Activated CD4-positive, alpha-beta T cell treated with anti-CD3 and anti-CD28 coated beads for 24 hours (primary cell): ENCODE results near the gene RTN4IP1.
"Not testable (repeated sequence)": the region's sequence is repeated elsewhere in the genome, so short reads cannot be mapped to it uniquely, and the experiment has no call there.

ENCODE experiments used
- DNase-seq, 2 donors: peaks; one replicate each; pipeline ENCODE4 v3.0.0-alpha.2; 2020; ENCODE audit warnings: low read depth in 2 of 2

The RTN4IP1 gene

DNA sequence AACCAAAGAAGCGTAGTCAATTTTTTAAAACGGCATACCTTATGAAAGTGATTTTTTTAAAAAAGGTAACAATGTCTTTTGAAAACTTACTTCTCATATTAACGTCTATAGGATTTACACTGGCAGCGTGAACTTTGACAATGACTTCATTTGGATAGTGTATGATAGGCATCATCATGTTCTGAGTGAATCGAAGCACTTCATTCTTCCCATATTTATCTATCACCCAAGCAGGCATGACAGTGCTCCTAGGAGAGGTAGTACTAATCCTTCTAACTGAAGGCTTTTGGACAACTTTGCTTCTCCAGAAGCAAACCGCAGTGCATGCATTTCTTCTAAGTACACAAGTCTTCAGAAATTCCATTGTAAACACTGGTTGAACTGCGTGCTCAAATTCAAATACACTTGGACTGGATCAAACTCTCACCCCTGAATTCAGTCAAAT is 618 bp downstream of the RTN4IP1 start:
- DNase-seq: no peak

- not testable (repeated sequence) for DNase-seq
These were observed 1.5 kb downstream of the RTN4IP1 start for GRCh38 chr6:106627760-106628159.

- no peak for DNase-seq
These were observed 2.8 kb downstream of the RTN4IP1 start for GRCh38 chr6:106626485-106626884.

DNA sequence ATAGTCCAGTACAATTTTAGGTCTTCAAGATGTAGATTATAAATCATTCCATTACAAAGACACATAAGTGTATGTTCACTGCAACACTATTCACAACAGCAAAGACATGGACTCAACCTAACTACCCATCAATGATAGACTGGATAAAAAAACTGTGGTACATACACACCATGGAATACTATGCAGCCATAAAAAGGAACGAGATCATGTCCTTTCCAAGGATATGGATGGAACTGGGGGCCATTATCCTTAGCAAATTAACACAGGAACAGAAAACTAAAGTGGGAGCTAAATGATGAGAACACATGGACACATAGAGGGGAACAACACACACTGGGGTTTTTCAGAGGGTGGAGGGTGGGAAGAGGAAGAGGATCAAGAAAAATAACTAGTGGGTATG is 6.3 kb downstream of the RTN4IP1 start:
- DNase-seq: no peak

DNA sequence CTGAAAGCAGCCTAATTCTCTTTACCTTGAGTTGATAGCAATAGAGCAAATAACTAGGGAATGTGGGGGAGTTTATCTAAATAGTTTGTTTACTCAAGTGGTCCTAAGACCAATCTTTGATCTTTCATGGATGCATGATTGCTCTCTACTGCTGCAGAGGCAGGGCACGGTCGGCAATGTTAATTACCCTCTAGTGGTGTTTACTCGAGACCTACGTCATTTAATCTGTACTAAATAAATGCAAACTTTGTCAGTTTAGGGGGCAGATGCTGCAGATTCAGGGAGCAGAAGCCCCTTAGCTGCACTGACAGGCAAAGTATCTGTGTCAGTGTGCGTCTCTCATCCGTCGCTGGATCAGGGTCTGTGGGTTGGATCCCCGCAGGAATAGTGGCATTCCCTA is 6.9 kb downstream of the RTN4IP1 start:
- DNase-seq: no peak

- DNase-seq: no peak
These were observed 8.2 kb downstream of the RTN4IP1 start for GRCh38 chr6:106620931-106621672.

DNA sequence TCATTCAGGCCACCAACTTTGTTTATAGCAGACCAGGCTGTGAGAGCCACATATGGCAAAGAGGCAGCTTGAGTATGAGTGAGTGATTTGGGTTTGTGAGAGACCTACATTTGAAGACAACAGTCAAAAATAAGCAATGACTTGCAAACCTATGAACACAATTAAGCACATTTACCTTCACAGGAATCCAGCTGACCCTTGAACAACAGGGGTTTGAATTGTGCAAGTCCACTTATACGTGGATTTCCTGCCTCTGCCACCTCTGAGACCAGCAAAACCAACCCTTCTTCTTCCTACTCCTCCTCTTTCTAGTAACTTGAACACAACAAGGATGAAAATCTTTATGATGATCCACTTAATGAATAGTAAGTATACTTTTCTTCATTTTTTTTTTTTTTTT is 10.1 kb downstream of the RTN4IP1 start:
- no peak for DNase-seq

GRCh38 chr6:106618324-106618723 is 11.0 kb downstream of the RTN4IP1 start:
- DNase-seq: no peak

DNA sequence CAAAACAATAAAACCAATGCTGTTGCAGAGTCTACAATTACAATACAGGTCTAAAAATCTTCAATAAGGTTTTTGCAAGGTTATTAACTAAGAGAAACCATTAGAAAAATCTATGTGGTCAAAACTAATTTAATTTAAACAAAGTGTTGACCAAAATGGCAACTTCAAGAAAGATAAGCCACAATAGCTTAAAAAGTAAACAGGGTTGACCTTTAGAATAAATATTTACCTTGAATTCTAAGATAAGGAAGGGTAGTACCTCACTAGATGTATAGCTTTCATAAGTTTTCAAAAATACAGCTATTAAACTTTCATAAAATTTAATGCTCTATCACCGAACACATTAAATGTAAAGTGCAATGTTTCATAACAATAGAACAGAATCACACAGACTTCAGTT is 11.4 kb downstream of the RTN4IP1 start:
- DNase-seq: no peak

- no peak for DNase-seq
These were observed 12.0 kb downstream of the RTN4IP1 start for GRCh38 chr6:106617302-106617701.

GRCh38 chr6:106614592-106615257 is 14.6 kb downstream of the RTN4IP1 start:
- no peak for DNase-seq

DNA sequence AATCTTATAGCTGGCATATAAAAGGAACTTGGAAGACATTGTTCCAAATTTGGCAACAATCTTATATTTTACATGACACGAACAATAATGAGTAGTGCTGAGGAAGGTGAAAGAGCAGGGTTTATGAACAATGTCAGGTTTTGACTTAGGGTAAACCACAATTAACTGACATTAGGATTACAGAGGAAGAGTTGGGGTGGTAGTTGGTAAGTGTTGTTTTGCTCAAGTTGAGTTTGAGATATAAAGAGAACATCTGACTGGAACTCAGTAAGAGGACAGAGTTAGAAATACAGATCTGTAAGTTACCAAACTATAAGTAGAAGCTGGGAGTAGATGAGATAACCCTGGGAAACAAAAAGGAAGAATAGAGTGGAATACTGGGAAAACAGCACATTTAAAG is 15.1 kb downstream of the RTN4IP1 start:
- DNase-seq: no peak

DNA sequence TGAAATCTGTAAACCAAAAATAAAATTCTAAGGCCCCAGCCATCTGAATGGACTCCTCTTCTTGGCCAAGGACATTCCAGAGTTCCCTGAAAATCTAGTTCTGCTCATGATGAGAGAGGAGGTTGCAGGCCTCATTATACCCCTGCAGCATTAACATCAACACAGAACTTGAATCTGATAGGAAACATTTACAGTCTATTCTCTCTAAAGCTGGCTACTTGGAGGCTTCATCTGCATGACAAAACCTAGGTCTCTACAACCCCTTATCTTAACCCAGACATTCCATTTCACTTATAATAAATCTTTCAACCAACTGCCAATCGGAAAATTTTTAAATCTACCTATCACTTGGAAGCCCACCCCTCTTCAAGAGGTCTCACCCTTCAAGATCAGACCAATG is 15.7 kb downstream of the RTN4IP1 start:
- no peak for DNase-seq

- DNase-seq: no peak
These were observed 16.5 kb downstream of the RTN4IP1 start for GRCh38 chr6:106612671-106613416.

- DNase-seq: no peak
These were observed 18.3 kb downstream of the RTN4IP1 start for GRCh38 chr6:106611030-106611429.

- DNase-seq: no peak
These were observed 19.6 kb downstream of the RTN4IP1 start for GRCh38 chr6:106609699-106610098.

DNA sequence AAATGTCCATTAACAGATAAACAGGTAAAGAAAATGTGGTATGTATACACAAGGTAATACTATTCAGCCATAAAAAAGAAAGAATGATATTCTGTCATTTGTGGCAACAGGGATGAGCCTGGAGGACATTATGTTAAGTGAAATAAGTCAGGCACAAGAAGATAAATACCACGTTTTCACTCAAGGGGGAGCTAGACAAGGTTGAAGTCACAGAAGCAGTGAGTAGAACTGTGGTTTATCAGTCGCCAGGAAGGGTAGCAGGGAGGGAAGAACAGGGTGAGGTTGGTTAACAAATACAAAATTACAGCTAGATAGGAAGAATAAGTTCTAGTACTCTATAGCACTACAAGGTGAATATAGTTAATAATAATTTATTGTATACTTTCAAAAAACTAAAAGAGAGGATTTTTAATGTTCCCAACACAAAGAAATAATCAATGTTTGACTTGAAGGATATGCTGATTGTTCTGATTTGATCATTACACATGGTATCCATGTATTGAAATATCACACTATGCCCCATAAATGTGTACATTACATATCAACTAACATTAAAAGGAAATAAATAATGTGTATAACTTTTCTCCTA is 21.1 kb downstream of the RTN4IP1 start:
- peak in 1 of 2 donors; percentile 17 for DNase-seq

- DNase-seq: no peak
These were observed 29.0 kb downstream of the RTN4IP1 start for GRCh38 chr6:106600329-106600728.

DNA sequence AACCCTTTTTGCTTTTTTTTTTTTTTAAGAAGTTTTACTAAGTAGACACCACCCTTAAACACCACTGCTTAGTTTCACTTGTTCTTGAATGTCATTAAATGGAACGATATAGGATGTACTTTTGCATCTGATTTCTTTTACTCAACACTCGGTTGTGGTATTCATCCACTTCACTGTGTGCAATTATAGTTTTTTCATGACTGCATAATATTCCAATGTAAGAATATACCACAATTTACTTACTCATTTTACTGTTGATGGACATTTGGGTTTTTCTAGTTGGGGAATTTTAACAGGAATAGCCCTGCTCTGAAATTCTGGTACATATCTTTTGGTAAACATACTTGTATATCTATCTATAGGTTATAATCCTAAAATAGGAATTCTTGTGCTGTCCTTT is 29.9 kb downstream of the RTN4IP1 start:
- DNase-seq: no peak

DNA sequence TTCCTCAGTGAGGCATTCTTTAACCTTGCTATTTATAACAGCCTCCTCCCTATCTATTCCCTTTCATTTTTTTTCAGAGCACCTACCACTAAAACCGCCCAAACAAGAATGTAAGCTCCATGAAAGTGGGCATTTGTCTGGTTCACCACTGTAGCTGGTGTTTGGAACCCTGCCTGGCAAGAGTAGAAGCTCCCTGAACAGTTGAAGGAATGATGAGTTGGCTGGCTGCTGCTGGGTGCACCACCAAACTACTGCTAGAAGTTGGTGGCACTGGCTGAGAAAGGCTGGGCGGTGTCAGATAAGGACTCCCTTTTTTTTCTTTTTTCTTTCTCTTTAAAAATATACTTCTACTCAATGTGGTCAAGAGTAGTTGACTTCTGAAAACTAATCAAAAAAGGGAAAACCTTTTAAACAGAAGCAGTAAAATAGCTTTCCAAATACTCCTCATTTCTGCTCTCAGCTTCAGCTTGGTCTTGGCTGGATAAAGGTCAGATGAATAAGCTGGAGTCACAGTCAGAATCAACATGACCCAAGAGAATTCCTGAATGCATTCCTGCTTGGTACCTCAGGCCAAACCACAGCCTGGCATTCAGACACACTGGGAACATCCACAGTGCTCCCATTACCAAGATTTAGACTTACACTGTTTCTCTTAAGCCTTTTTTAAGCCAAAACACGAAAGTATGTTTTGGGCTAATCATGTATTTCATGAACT is 38.0 kb downstream of the RTN4IP1 start:
- DNase-seq: no peak

- not testable (repeated sequence) for DNase-seq
These were observed 40.4 kb downstream of the RTN4IP1 start for GRCh38 chr6:106588937-106589336.
